Spleen (tissue), 7 donors: ENCODE measurements around the gene SETD1A.

Experiments
- POLR2AphosphoS5 ChIP-seq, 3 donors: sonication (generic); formaldehyde crosslinking; IDR thresholded peaks; one replicate each; pipeline ENCODE4 v1.5.1; 2017; ENCODE audit warnings: antibody characterized with exemption in 3 of 3
- TF ChIP-seq, protein P1 (sequence below), 11 experiments: fragments of 200-600 bp in 7 of 11; fragments of 450-650 bp in 4 of 11; sonication (generic) in 4 of 11; IDR thresholded peaks in 8 of 11; conservative IDR thresholded peaks in 3 of 11; 1 replicate in 7 of 11; 2 replicates in 4 of 11; pipeline versions ENCODE4 v1.4.0 to v1.8.0; 2016 to 2021; ENCODE audit warnings: antibody characterized with exemption in 11 of 11, inconsistent platforms in 4 of 11, mild to moderate bottlenecking in 1 of 11
- donor health status: DM: no; HTN: no; CAD: no; lungs with moderate emphysema.
- donor health status: DM: no; HTN: no; CAD: no.
- donor health status: DM: no; HTN: no; CAD: no.

DNA sequence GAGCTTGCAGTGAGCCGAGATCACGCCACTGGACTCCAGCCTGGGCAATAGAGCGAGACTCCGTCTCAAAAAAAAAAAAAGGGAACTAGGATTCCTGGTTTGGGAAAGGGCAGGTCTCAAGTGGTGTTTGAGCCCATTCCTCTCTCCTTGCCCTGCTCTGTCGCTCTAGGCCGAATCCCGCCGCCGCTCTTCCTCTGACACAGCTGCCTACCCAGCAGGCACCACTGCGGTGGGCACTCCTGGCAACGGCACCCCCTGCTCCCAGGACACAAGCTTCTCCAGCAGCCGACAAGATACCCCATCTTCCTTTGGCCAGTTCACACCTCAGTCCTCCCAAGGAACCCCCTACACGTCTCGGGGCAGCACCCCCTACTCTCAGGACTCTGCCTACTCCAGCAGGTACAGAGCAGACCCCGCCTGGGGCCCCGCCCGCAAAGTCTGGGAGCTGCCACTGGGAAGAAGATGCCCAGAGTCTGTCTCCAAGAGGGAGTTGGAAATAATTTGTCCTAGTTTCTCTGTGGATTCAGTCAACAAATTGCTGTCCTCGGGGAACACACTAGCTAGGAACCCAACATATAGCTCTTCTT is 6.5 kb downstream of the SETD1A start:
- TF ChIP-seq, protein P1, sequence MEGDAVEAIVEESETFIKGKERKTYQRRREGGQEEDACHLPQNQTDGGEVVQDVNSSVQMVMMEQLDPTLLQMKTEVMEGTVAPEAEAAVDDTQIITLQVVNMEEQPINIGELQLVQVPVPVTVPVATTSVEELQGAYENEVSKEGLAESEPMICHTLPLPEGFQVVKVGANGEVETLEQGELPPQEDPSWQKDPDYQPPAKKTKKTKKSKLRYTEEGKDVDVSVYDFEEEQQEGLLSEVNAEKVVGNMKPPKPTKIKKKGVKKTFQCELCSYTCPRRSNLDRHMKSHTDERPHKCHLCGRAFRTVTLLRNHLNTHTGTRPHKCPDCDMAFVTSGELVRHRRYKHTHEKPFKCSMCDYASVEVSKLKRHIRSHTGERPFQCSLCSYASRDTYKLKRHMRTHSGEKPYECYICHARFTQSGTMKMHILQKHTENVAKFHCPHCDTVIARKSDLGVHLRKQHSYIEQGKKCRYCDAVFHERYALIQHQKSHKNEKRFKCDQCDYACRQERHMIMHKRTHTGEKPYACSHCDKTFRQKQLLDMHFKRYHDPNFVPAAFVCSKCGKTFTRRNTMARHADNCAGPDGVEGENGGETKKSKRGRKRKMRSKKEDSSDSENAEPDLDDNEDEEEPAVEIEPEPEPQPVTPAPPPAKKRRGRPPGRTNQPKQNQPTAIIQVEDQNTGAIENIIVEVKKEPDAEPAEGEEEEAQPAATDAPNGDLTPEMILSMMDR (IDR thresholded peaks at IDR 0.05 in 8 of 11, conservative IDR thresholded peaks at IDR 0.05 in 3 of 11): no peak
- TF ChIP-seq POLR2AphosphoS5 (IDR thresholded peaks at IDR 0.05): peak in 2 of 3 donors; percentile 14 to 50
